ENCODE results near the gene TMEM63C.

The TMEM63C gene

GRCh38 chr14:77213679-77214016 is 32.0 kb downstream of the TMEM63C start:
- H3K4me3 ChIP-seq (ENCODE audit: low read depth, low read length) = no peak overlapping the region
- H3K36me3 ChIP-seq (ENCODE audit: control insufficient read depth in 2 of 2, insufficient read depth in 1 of 2, low read length in 2 of 2) = no peaks in the 10 kb centered on the region
- no peaks in the 10 kb centered on the region for H3K9me3 ChIP-seq (ENCODE audit: control insufficient read depth, insufficient read depth, low read depth, low read length)
- CTCF ChIA-PET = interaction anchor here (0.7 to 3.9 kb wide), 20 partner anchors 8 to 105 kb away, joined by 3 to 24 read pairs (median 4); partner anchors contain the start of genes TMEM63C and ZDHHC22
- POLR2A ChIA-PET = interaction anchor here (0.5 kb wide), 1 partner anchor 98 kb away, joined by 4 read pairs; no protein-coding TSS in a partner anchor
- H3K4me1 ChIP-seq (ENCODE audit: control insufficient read depth, insufficient read depth, low read length) = no peaks in the 10 kb centered on the region
- no peak overlapping the region for H3K27ac ChIP-seq (ENCODE audit: extremely low read depth, low read depth, low read length)
- no peak for TF ChIP-seq KLF16 (tag by site-specific recombination; IDR thresholded peaks at IDR 0.05)
- TF ChIP-seq ZNF239 (tag by site-specific recombination; IDR thresholded peaks at IDR 0.05) = no peak
- no peak for TF ChIP-seq ZNF785 (tag by site-specific recombination; IDR thresholded peaks at IDR 0.05)
- no peak for TF ChIP-seq ZNF18 (tag by site-specific recombination; IDR thresholded peaks at IDR 0.05)
- TF ChIP-seq ZNF530 (tag by site-specific recombination; IDR thresholded peaks at IDR 0.05; ENCODE audit: low read depth) = no peak
- TF ChIP-seq ZNF146 (tag by site-specific recombination; IDR thresholded peaks at IDR 0.05) = no peak
- no peak for TF ChIP-seq ZNF747 (tag by site-specific recombination; IDR thresholded peaks at IDR 0.05)

- Histone ChIP-seq H3K27ac (ENCODE audit: extremely low read depth, low read depth, low read length) (no peak overlapping the region), H3K4me1 (ENCODE audit: control insufficient read depth, insufficient read depth, low read length) (no peaks in the 10 kb centered on the region), H3K36me3 (ENCODE audit: control insufficient read depth in 2 of 2, insufficient read depth in 1 of 2, low read length in 2 of 2) (no peaks in the 10 kb centered on the region), H3K4me3 (ENCODE audit: low read depth, low read length) (no peak overlapping the region), H3K9me3 (ENCODE audit: control insufficient read depth, insufficient read depth, low read depth, low read length) (no peaks in the 10 kb centered on the region)
- POLR2A ChIA-PET = no interaction called here
- no peak for TF ChIP-seq PRDM6 (tag by site-specific recombination; IDR thresholded peaks at IDR 0.05)
- TF ChIP-seq ZNF202 (tag by site-specific recombination; IDR thresholded peaks at IDR 0.05; ENCODE audit: borderline replicate concordance) = no peak
- no peak for TF ChIP-seq PRDM2 (tag by site-specific recombination; IDR thresholded peaks at IDR 0.05; ENCODE audit: borderline replicate concordance)
- TF ChIP-seq ZXDB (tag by site-specific recombination; IDR thresholded peaks at IDR 0.05) = no peak
- TF ChIP-seq ZNF184 (tag by site-specific recombination; IDR thresholded peaks at IDR 0.05) = no peak
- no peak for TF ChIP-seq ZNF830 (tag by site-specific recombination; IDR thresholded peaks at IDR 0.05; ENCODE audit: low read depth)
- TF ChIP-seq ZFHX2 (tag by site-specific recombination; conservative IDR thresholded peaks at IDR 0.05) = no peak
- no peak for TF ChIP-seq ZNF791 (tag by site-specific recombination; IDR thresholded peaks at IDR 0.05)
- TF ChIP-seq ZNF596 (tag by site-specific recombination; IDR thresholded peaks at IDR 0.05) = no peak
- no peak for TF ChIP-seq BCL11A (tag by site-specific recombination; IDR thresholded peaks at IDR 0.05; ENCODE audit: low read depth)
- TF ChIP-seq ZFP3 (tag by site-specific recombination; IDR thresholded peaks at IDR 0.05; ENCODE audit: low read depth) = no peak
- TF ChIP-seq ZNF660 (tag by site-specific recombination; IDR thresholded peaks at IDR 0.05) = no peak
- TF ChIP-seq KLF10 (tag by site-specific recombination; IDR thresholded peaks at IDR 0.05) = no peak
- CTCF ChIA-PET = interaction anchor here (0.6 to 3.9 kb wide), 8 partner anchors 8 to 90 kb away, joined by 3 to 24 read pairs (median 4); partner anchors contain the start of gene ZDHHC22
Observed at GRCh38 chr14:77214216-77214615, 32.6 kb downstream of the TMEM63C start.
